Progenitor cell of endocrine pancreas (in vitro differentiated cells): ENCODE data around the gene RAPGEF3. TPM values are rescaled to one million over a fixed set of nuclear protein-coding genes. Genes with fewer than 3 reads are reported as not detected.

ENCODE experiments used
- DNase-seq: peaks from one replicate; pipeline ENCODE4 v3.0.0; 2021; ENCODE audit warnings: low spot score; ENCODE audit not compliant: unreplicated experiment
- H3K27ac Mint-ChIP-seq: 2 replicates; pipeline ENCODE4 v1.8.0; 2021; ENCODE audit warnings: mild to moderate bottlenecking, moderate library complexity, mixed read lengths
- H3K27me3 Mint-ChIP-seq: 2 replicates; pipeline ENCODE4 v1.8.0; 2021; ENCODE audit warnings: mixed read lengths
- H3K36me3 Mint-ChIP-seq: 2 replicates; pipeline ENCODE4 v1.8.0; 2022; ENCODE audit warnings: mixed read lengths; ENCODE audit not compliant: insufficient read depth
- H3K4me1 Mint-ChIP-seq: 2 replicates; pipeline ENCODE4 v1.8.0; 2021; ENCODE audit warnings: low read depth, mixed read lengths
- H3K4me3 Mint-ChIP-seq: 2 replicates; pipeline ENCODE4 v1.8.0; 2021; ENCODE audit warnings: low read depth, mild to moderate bottlenecking, moderate library complexity, mixed read lengths
- H3K9me3 Mint-ChIP-seq: 2 replicates; pipeline ENCODE4 v1.8.0; 2021; ENCODE audit warnings: low read depth, mixed read lengths
- CTCF ChIP-seq: fragments of 200-600 bp; sonication (generic); IDR thresholded peaks from one replicate; pipeline ENCODE4 v1.5.0; 2021; ENCODE audit warnings: antibody characterized with exemption, mild to moderate bottlenecking; ENCODE audit not compliant: unreplicated experiment
- total RNA-seq: library from RNA; stranded (reverse); gene quantifications from 2 replicates; pipeline ENCODE4 v1.2.1, GENCODE V29; 2021

Gene RAPGEF3
- total RNA-seq, 1 donor from 2014 or later = 1.7 TPM

- Mint-ChIP-seq H3K4me3 (no peak overlapping the region), H3K27ac (no peak overlapping the region), H3K4me1 (peaks cover 17% of the 10 kb centered on the region), H3K9me3 (no peaks in the 10 kb centered on the region), H3K27me3 (no peaks in the 10 kb centered on the region), H3K36me3 (no peaks in the 10 kb centered on the region)
- no peak for TF ChIP-seq CTCF
- no peak for DNase-seq
Observed at GRCh38 chr12:47804171-47804570, 45.5 kb upstream of the RAPGEF3 start.

GRCh38 chr12:47803191-47803875 is 44.7 kb upstream of the RAPGEF3 start:
- Mint-ChIP-seq H3K27me3 (no peaks in the 10 kb centered on the region), H3K36me3 (no peaks in the 10 kb centered on the region), H3K4me1 (peaks cover 15% of the 10 kb centered on the region), H3K27ac (peak overlapping the region; percentile 14), H3K4me3 (no peak overlapping the region), H3K9me3 (no peaks in the 10 kb centered on the region)
- DNase-seq = no peak
- TF ChIP-seq CTCF = no peak

GRCh38 chr12:47802312-47802711 is 43.6 kb upstream of the RAPGEF3 start:
- no peak for DNase-seq
- peaks cover 1% of the 10 kb centered on the region for H3K36me3 Mint-ChIP-seq
- no peaks in the 10 kb centered on the region for H3K9me3 Mint-ChIP-seq
- peaks cover 12% of the 10 kb centered on the region for H3K4me1 Mint-ChIP-seq
- H3K27me3 Mint-ChIP-seq = no peaks in the 10 kb centered on the region
- no peak overlapping the region for H3K27ac Mint-ChIP-seq
- H3K4me3 Mint-ChIP-seq = no peak overlapping the region
- TF ChIP-seq CTCF = peak; percentile 46

GRCh38 chr12:47801904-47802246 is 43.2 kb upstream of the RAPGEF3 start:
- Mint-ChIP-seq H3K4me3 (no peak overlapping the region), H3K4me1 (peaks cover 7% of the 10 kb centered on the region), H3K36me3 (peaks cover 1% of the 10 kb centered on the region), H3K27me3 (no peaks in the 10 kb centered on the region), H3K27ac (no peak overlapping the region), H3K9me3 (no peaks in the 10 kb centered on the region)
- no peak for TF ChIP-seq CTCF
- DNase-seq = no peak

GRCh38 chr12:47801170-47801903 is 42.7 kb upstream of the RAPGEF3 start:
- H3K4me3 Mint-ChIP-seq = no peak overlapping the region
- H3K27ac Mint-ChIP-seq = no peak overlapping the region
- peaks cover 1% of the 10 kb centered on the region for H3K36me3 Mint-ChIP-seq
- no peaks in the 10 kb centered on the region for H3K27me3 Mint-ChIP-seq
- H3K9me3 Mint-ChIP-seq = no peaks in the 10 kb centered on the region
- peaks cover 7% of the 10 kb centered on the region for H3K4me1 Mint-ChIP-seq
- no peak for TF ChIP-seq CTCF
- DNase-seq = no peak
